Fibroblast of pulmonary artery (primary cell): ENCODE data around the gene ALG9.

Experiments
- DNase-seq: peaks from one replicate; pipeline ENCODE4 v3.0.0-alpha.2; 2010; ENCODE audit warnings: low read depth
- H3K4me3 ChIP-seq: replicated peaks from 2 replicates; pipeline ENCODE4 v1.5.1; 2011; ENCODE audit warnings: low read depth, mild to moderate bottlenecking, control low read depth, low read length, moderate library complexity
- TF ChIP-seq, protein P1 (sequence below): IDR thresholded peaks from 2 replicates; pipeline ENCODE4 v1.5.1; 2011; ENCODE audit warnings: mild to moderate bottlenecking, control low read depth, low read length, inconsistent platforms; ENCODE audit errors: missing control alignments

The ALG9 gene

DNA sequence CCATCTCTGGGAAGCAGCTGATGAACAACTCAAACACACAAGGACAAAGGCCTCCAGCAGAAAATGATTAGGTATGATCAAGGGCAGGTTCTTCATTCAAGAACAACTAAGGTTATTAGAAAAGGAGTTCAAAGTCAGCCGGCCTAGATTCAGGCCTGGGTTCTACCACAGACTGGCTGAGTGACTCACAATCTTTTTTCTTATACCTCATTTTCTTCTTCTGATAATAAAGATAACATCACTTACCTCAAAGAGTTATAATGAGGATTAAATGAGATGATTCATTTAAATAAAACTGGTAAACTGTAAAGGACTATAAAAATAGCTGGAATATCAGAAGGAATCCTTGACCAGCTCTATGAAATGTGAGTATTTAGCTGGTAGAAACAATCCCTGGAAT is 55.9 kb downstream of the ALG9 start:
- no peak overlapping the region for H3K4me3 ChIP-seq
- TF ChIP-seq, protein P1, sequence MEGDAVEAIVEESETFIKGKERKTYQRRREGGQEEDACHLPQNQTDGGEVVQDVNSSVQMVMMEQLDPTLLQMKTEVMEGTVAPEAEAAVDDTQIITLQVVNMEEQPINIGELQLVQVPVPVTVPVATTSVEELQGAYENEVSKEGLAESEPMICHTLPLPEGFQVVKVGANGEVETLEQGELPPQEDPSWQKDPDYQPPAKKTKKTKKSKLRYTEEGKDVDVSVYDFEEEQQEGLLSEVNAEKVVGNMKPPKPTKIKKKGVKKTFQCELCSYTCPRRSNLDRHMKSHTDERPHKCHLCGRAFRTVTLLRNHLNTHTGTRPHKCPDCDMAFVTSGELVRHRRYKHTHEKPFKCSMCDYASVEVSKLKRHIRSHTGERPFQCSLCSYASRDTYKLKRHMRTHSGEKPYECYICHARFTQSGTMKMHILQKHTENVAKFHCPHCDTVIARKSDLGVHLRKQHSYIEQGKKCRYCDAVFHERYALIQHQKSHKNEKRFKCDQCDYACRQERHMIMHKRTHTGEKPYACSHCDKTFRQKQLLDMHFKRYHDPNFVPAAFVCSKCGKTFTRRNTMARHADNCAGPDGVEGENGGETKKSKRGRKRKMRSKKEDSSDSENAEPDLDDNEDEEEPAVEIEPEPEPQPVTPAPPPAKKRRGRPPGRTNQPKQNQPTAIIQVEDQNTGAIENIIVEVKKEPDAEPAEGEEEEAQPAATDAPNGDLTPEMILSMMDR: no peak
- DNase-seq: no peak

DNA sequence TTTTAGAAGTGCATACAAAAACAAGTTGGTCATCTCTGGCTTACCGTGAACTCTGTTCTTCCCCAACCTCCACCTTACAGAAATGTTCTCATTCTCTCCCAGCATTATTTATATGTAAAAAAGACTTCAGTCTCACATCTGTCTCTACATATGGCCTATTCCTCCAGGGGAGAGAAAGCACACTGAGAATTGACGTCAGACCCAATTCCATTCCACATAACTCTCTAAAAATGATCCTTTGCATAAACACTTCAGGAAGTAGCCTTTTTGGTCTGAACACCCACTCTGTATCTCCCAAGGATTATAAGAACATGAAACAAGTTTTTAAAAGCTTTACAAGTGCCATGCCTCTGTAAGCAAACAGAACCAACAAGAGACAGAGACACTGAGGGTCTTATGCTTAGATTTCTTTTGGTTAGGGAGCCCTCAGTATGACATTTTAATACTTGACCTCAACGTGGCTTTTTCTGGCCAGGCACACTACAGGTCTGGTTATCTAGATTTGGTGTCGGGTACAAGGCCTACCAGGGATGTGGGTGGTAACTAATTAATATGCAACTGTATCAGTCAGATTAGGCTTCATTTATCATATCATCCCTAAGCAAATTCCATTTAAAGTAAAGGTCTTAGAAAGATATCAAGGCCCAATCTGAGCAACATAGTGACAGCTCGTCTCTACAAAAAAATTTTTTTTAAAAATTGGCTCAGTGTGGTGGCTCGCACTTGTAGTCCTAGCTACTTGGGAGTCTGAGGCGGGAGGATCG is 56.6 kb downstream of the ALG9 start:
- TF ChIP-seq, protein P1: no peak
- no peak overlapping the region for H3K4me3 ChIP-seq
- DNase-seq: peak; percentile 29

DNA sequence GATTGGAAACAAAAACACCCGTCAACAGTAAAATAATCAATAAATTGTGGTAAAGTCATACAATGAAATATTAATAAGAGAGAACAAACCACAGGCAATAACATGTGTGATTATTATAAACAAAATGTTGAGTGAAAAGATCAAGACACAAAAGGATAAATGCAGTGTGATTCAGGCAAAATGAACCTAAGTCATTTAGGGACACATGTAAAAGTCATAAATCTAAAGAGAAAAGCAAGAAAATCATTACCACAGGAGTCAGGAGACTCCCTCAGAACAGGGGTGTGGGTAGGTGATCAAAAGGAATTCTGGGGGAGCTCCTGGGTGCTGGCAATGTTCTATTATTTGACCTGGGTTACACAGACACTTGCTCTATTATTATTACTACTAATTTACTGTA is 57.3 kb downstream of the ALG9 start:
- H3K4me3 ChIP-seq: no peak overlapping the region
- TF ChIP-seq, protein P1: no peak
- DNase-seq: no peak

DNA sequence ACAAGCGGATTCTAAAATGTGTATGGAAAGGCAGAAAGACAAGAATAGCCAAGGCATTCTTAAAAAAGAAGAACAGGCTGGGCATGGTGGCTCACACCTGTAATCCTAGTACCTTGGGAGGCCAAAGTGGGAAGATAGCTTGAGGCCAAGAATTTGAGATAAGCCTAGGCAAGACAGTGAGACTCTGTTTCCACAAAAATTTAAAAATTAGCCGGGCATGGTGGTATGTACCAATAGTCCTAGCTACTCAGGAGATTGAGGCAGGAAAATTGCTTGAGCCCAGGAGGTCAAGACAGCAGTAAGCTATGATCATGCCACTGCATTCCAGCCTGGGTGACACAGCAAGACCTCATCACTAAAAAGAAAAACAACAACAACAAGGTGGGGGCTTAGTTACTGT is 59.2 kb downstream of the ALG9 start:
- no peak overlapping the region for H3K4me3 ChIP-seq
- DNase-seq: no peak
- TF ChIP-seq, protein P1: no peak

DNA sequence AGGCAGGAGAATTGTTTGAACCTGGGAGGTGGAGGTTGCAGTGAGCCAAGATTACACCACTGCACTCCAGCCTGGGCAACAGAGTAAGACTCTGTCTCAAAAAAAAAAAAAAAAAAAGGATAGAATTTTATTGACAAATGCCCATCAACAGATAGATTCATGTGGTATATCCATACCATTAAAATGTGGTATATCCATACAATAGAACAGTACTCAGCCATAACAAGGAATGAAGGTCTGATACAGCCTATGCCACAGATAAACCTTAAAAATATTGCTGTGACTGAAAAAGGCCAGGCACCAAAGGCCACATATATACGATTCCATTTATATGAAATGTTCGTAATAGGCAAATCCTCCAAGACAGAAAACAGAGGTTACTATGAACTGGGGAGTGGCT is 59.9 kb downstream of the ALG9 start:
- H3K4me3 ChIP-seq: no peak overlapping the region
- DNase-seq: no peak
- TF ChIP-seq, protein P1: no peak

DNA sequence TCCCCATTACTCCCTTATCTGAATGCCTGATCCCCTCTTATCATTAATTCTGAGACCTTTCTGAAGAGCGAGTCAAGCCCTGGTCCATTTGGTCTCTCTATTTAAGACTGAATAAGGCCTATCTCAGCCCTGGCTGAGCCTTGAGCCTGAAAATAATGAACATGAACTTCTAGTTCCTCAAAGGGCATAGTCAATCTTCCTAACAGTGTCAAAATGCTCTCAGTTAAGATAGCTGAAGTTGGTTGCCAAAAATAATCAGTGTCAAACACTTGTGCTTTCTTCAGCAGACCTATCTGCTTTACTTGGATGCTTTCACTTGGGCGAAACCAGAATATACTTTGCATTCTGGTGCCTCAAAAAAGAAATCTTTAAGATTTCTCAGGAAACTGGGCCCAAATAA is 62.5 kb downstream of the ALG9 start:
- DNase-seq: no peak

More for the DNA sequence above, 62.5 kb downstream of the ALG9 start:
- TF ChIP-seq, protein P1: no peak
- no peak overlapping the region for H3K4me3 ChIP-seq
